Measurements from ENCODE around the gene ZNF587B.

DNA sequence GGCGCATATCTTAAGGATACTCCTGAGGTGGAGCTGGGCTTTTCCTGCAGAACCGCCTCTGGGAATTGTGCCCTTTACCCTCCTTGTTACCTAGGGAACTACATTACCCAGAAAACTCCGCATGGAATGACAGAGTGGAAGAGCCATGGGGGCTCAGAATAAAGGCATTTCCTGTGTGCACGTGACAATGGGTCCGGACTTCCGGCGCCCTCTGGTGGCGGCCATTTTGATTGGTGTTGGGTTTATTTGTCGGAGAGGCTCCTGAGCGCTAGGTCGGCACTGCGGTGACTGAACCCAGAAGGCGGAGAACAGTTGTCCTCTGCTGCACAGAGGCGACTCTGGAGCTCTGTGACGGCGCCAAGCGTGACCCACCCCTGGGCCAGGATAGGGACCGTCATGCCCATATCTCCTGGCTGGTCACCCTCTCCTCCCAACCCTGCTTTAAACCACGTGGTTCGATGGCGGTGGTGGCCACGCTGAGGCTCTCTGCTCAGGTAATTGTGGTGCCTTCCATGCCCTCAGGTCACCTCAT lies at the start of gene ZNF587B:
- TF ChIP-seq, protein P1, sequence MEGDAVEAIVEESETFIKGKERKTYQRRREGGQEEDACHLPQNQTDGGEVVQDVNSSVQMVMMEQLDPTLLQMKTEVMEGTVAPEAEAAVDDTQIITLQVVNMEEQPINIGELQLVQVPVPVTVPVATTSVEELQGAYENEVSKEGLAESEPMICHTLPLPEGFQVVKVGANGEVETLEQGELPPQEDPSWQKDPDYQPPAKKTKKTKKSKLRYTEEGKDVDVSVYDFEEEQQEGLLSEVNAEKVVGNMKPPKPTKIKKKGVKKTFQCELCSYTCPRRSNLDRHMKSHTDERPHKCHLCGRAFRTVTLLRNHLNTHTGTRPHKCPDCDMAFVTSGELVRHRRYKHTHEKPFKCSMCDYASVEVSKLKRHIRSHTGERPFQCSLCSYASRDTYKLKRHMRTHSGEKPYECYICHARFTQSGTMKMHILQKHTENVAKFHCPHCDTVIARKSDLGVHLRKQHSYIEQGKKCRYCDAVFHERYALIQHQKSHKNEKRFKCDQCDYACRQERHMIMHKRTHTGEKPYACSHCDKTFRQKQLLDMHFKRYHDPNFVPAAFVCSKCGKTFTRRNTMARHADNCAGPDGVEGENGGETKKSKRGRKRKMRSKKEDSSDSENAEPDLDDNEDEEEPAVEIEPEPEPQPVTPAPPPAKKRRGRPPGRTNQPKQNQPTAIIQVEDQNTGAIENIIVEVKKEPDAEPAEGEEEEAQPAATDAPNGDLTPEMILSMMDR (IDR thresholded peaks at IDR 0.05; ENCODE audit: borderline replicate concordance, extremely low read depth, low read length, poor library complexity, severe bottlenecking) = peak; percentile 67
- TF ChIP-seq EZH2 (IDR thresholded peaks at IDR 0.05; ENCODE audit: borderline replicate concordance, low read depth, low read length, severe bottlenecking) = no peak
